Heart right ventricle (tissue), 16 donors: ENCODE data around the gene COLQ. TPM values are rescaled to one million over a fixed set of nuclear protein-coding genes. Genes with fewer than 3 reads are reported as not detected.
A peak's percentile ranks its signal among the peaks of the same experiment; 100 is the strongest.

Experiments used
- ATAC-seq, 8 donors: fragments of 200-7000 bp; cut with Tn5 transposase; one replicate each; pipeline ENCODE4 v1.9.1; 2020; ENCODE audit warnings: mild to moderate bottlenecking in 8 of 8, moderate library complexity in 8 of 8, moderate number of reproducible peaks in 1 of 8
- DNase-seq, 2 donors: peaks; one replicate each; pipeline ENCODE4 v3.0.0-alpha.2; 2020
- H3K27ac ChIP-seq, 10 donors: fragments of 200-600 bp; sonication (generic) in 2 of 10; one replicate each; pipeline versions ENCODE4 v1.5.0 to v1.8.0; 2020 to 2022; ENCODE audit warnings: mild to moderate bottlenecking in 3 of 10
- H3K27me3 ChIP-seq, 7 donors: fragments of 200-600 bp; one replicate each; pipeline ENCODE4 v1.8.0; 2021 to 2022; ENCODE audit warnings: mild to moderate bottlenecking in 2 of 7
- H3K36me3 ChIP-seq, 9 donors: fragments of 200-600 bp; sonication (generic) in 1 of 9; one replicate each; pipeline versions ENCODE4 v1.5.0 to v1.8.0; 2020 to 2022; ENCODE audit warnings: mild to moderate bottlenecking in 2 of 9
- H3K4me1 ChIP-seq, 9 donors: fragments of 200-600 bp; sonication (generic) in 1 of 9; one replicate each; pipeline versions ENCODE4 v1.5.0 to v1.8.0; 2020 to 2022; ENCODE audit warnings: mild to moderate bottlenecking in 4 of 9
- H3K4me3 ChIP-seq, 10 donors: fragments of 200-600 bp; sonication (generic) in 2 of 10; one replicate each; pipeline versions ENCODE4 v1.5.0 to v1.8.0; 2020 to 2022; ENCODE audit warnings: mild to moderate bottlenecking in 7 of 10, moderate library complexity in 2 of 10
- H3K9me3 ChIP-seq, 11 donors: fragments of 200-600 bp in 10 of 11; sonication (generic) in 2 of 11; one replicate each; pipeline versions ENCODE4 v1.5.0 to v1.8.0; 2013 to 2022; ENCODE audit warnings: mild to moderate bottlenecking in 2 of 11, control low read depth in 1 of 11, moderate library complexity in 1 of 11
- CTCF ChIP-seq, 9 donors: fragments of 200-600 bp; sonication (generic) in 2 of 9; IDR thresholded peaks; one replicate each; pipeline versions ENCODE4 v1.5.0 to v1.8.0; 2021 to 2022; ENCODE audit warnings: antibody characterized with exemption in 9 of 9, mild to moderate bottlenecking in 5 of 9, moderate library complexity in 1 of 9
- WGBS, 2 donors: extraction: QIAGEN DNeasy Blood & Tissue Kit; methylation state at CpG; one replicate each; pipeline ENCODE4 v1.1.7; 2013; ENCODE audit warnings: inconsistent platforms in 1 of 2; 5-methylcytosine and 5-hydroxymethylcytosine counted together
- intact Hi-C, 10 donors: fragments of 100-400 bp; cut with DNase I; formaldehyde crosslinking; loops; one replicate each; pipeline versions ENCODE4 v1.11.1 to v1.14.2; 2022
- polyA plus RNA-seq, 2 donors: library from polyadenylated mRNA; stranded (reverse); fragments of 200-250 nt; gene quantifications; one replicate each; pipeline ENCODE4 v1.2.3, GENCODE V29; 2013
- total RNA-seq, 10 donors: library from RNA; stranded (reverse); fragmentation: NEBNext Ultra II Directional in 3 of 10; extraction: Animal tissue kit (Norgen Biotek cat#: 25700) in 3 of 10; gene quantifications; one replicate each; pipeline versions ENCODE4 v1.2.1 to v1.2.4, GENCODE V29; 2021 to 2023
- donor health status: Arrhythmogenic right ventricular cardiomyopathy.
- donor health status: ischemic (EF 13 %, LVEDD 7.1; RV severe dilation, severe dysfunction).
- donor health status: healthy with polysubstance abuse.
- donor health status: DM: no; HTN: yes; CAD: no.
- donor health status: DM: no; HTN: no; CAD: no.
- donor health status: ischemic (EF 25% LVEDD 6.9; RV normal size, moderate dysfunction).
- donor health status: ischemic (EF 25% LVEDD 5.7; RV mildly dilated, moderate dysfunction).
- donor health status: healthy.
- donor health status: DM: yes; HTN: yes; CAD: no.
- donor health status: Ischemic cardiomyopathy.
- donor health status: ischemic (EF 35%, LVEDD 5.7; RV mildly dilated, moderate dysfunction).
- donor health status: nonischemic (EF 11% LVEDD 7.7; RV severe dilation, severe dysfunction).
- donor health status: DM: yes; HTN: yes; CAD: no.
- donor health status: PGD.
- donor health status: ischemic (EF 29% LVEDD 5.4; RV normal size, mild dysfunction).
- donor health status: nonischemic (EF 23%, LVEDD 6.1; RV moderate dilation, normal function).

COLQ gene
- total and polyA plus RNA-seq, 12 donors, result 0.85 to 23.3 (median 13.0) TPM

GRCh38 chr3:15557511-15557946 is 36.0 kb upstream of the COLQ start:
- peak; percentile 40 to 76 (median 68) for TF ChIP-seq CTCF (IDR thresholded peaks at IDR 0.05)
- no peaks in the 10 kb centered on the region for H3K27me3 ChIP-seq
- peak overlapping the region in 1 of 10 donors; percentile 73 for H3K27ac ChIP-seq
- intact Hi-C loops, result loop anchor here (2.0 to 10.0 kb wide), 10 partner anchors 123 to 443 kb away; partner anchors contain the start of genes EAF1 (in 5 of the 10), METTL6 (in 5 of the 10) and CAPN7 (in 3 of the 10)
- H3K9me3 ChIP-seq, result no peaks in the 10 kb centered on the region
- DNase-seq, result peak in 1 of 2 donors; percentile 55
- H3K4me1 ChIP-seq, result peaks cover 0 to 15% (median 0%) of the 10 kb centered on the region in 9 donors
- H3K36me3 ChIP-seq, result peaks cover 0 to 43% (median 13%) of the 10 kb centered on the region in 9 donors
- H3K4me3 ChIP-seq, result no peak overlapping the region
- peak; percentile 59 to 83 (median 75) for ATAC-seq
- 4 to 12% methylated on average over 3 of the region's 3 CpGs for WGBS, 2 donors

- no peak for TF ChIP-seq CTCF (IDR thresholded peaks at IDR 0.05)
- peaks cover 0 to 33% (median 4%) of the 10 kb centered on the region in 9 donors for H3K36me3 ChIP-seq
- no peak for DNase-seq
- H3K27ac ChIP-seq, result peak overlapping the region in 2 of 10 donors; percentile 26 to 73
- no peak overlapping the region for H3K4me3 ChIP-seq
- WGBS, 2 donors, result 79 to 81% methylated on average over 2 of the region's 2 CpGs
- no peaks in the 10 kb centered on the region for H3K9me3 ChIP-seq
- intact Hi-C loops, result loop anchor here (2.0 to 10.0 kb wide), 10 partner anchors 122 to 442 kb away; partner anchors contain the start of genes EAF1 (in 5 of the 10), METTL6 (in 5 of the 10) and CAPN7 (in 3 of the 10)
- H3K27me3 ChIP-seq, result no peaks in the 10 kb centered on the region
- peaks cover 0 to 15% (median 0%) of the 10 kb centered on the region in 9 donors for H3K4me1 ChIP-seq
- peak in 6 of 8 donors; percentile 23 to 59 (median 48) for ATAC-seq
Measured at GRCh38 chr3:15556512-15556911, 35.0 kb upstream of the COLQ start.

GRCh38 chr3:15553749-15554148 is 32.2 kb upstream of the COLQ start:
- intact Hi-C loops, result loop anchor here in 6 of 10 donors (5.0 to 10.0 kb wide), 5 partner anchors 119 to 439 kb away; partner anchors contain the start of gene CAPN7 (in 2 of the 6)
- peaks cover 0 to 7% (median 0%) of the 10 kb centered on the region in 9 donors for H3K36me3 ChIP-seq
- WGBS, 2 donors, result 79 to 80% methylated on average over 3 of the region's 3 CpGs
- H3K9me3 ChIP-seq, result no peaks in the 10 kb centered on the region
- DNase-seq (no peak), ATAC-seq (no peak)
- no peak for TF ChIP-seq CTCF (IDR thresholded peaks at IDR 0.05)
- H3K4me3 ChIP-seq, result no peak overlapping the region
- peaks cover 0 to 15% (median 0%) of the 10 kb centered on the region in 9 donors for H3K4me1 ChIP-seq
- H3K27me3 ChIP-seq, result no peaks in the 10 kb centered on the region
- H3K27ac ChIP-seq, result no peak overlapping the region

- DNase-seq, result no peak
- no peak overlapping the region for H3K27ac ChIP-seq
- TF ChIP-seq CTCF (IDR thresholded peaks at IDR 0.05), result no peak
- no peak overlapping the region for H3K4me3 ChIP-seq
- no peaks in the 10 kb centered on the region for H3K9me3 ChIP-seq
- H3K27me3 ChIP-seq, result no peaks in the 10 kb centered on the region
- ATAC-seq, result no peak
- whole genome bisulfite sequencing, 2 donors, result 86 to 87% methylated on average over 1 of the region's 1 CpG
- H3K4me1 ChIP-seq, result peaks cover 0 to 6% (median 0%) of the 10 kb centered on the region in 9 donors
- H3K36me3 ChIP-seq, result peaks cover 0 to 7% (median 0%) of the 10 kb centered on the region in 9 donors
- intact Hi-C loops, result loop anchor here in 6 of 10 donors (5.0 to 10.0 kb wide), 5 partner anchors 117 to 437 kb away; partner anchors contain the start of gene CAPN7 (in 2 of the 6)
Measured at GRCh38 chr3:15551902-15552301, 30.4 kb upstream of the COLQ start.
